Upper lobe of right lung (tissue), 1 donor: ENCODE results near the gene SLC15A5. TPM values are rescaled to one million over a fixed set of nuclear protein-coding genes. Genes with fewer than 3 reads are reported as not detected.
A peak's percentile ranks its signal among the peaks of the same experiment; 100 is the strongest.

Experiments used
- ATAC-seq: fragments of 200-7000 bp; cut with Tn5 transposase; one replicate; pipeline ENCODE4 v1.9.1; 2020; ENCODE audit warnings: mild to moderate bottlenecking, moderate library complexity
- DNase-seq: peaks from one replicate; pipeline ENCODE4 v3.0.0-alpha.2; 2020
- H3K27ac ChIP-seq: fragments of 200-600 bp; one replicate; pipeline ENCODE4 v1.8.0; 2022
- H3K27me3 ChIP-seq: fragments of 200-600 bp; one replicate; pipeline ENCODE4 v1.8.0; 2022; ENCODE audit warnings: mild to moderate bottlenecking
- H3K36me3 ChIP-seq: fragments of 200-600 bp; one replicate; pipeline ENCODE4 v1.8.0; 2022
- H3K4me1 ChIP-seq: fragments of 200-600 bp; one replicate; pipeline ENCODE4 v1.8.0; 2022
- H3K4me3 ChIP-seq: fragments of 200-600 bp; one replicate; pipeline ENCODE4 v1.8.0; 2022; ENCODE audit warnings: mild to moderate bottlenecking
- H3K9me3 ChIP-seq: fragments of 200-600 bp; one replicate; pipeline ENCODE4 v1.8.0; 2022
- intact Hi-C: fragments of 100-400 bp; cut with DNase I; formaldehyde crosslinking; loops from one replicate; pipeline ENCODE4 v1.11.0; 2022
- total RNA-seq: library from RNA; stranded (reverse); fragmentation: NEBNext Ultra II Directional; extraction: Animal tissue kit (Norgen Biotek cat#: 25700); gene quantifications from one replicate; pipeline ENCODE4 v1.2.1, GENCODE V29; 2021
- TF ChIP-seq, protein P1 (sequence below): fragments of 200-600 bp; IDR thresholded peaks from one replicate; pipeline ENCODE4 v1.8.0; 2022; ENCODE audit warnings: antibody characterized with exemption
- donor health status: DM: no; HTN: yes; CAD: no; lungs with severe emphysema.

SLC15A5 gene
- total RNA-seq, 1 donor from 2014 or later = not detected

DNA sequence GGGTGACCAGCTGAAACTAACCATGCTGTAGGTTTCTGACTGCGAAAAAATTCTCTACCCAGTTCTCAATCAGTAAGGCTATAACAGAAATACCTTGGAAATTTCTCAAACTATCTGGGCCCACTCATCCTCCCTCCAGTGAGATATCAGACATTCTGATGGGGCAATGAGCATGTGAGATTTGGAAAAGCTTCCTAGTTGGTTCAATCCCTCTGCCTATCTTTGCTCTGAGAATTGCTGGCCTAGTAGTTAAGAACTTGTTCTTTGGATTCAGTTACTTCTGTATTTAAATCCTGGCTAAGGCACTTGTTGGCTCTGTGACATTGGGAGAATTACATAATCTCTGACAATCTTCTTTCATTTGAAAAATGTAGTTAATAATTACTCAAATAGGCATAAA lies 119.4 kb downstream of the SLC15A5 start:
- no peaks in the 10 kb centered on the region for H3K9me3 ChIP-seq
- H3K4me3 ChIP-seq = no peak overlapping the region
- no peaks in the 10 kb centered on the region for H3K4me1 ChIP-seq
- ATAC-seq = no peak
- intact Hi-C loops = no loop called here
- H3K27ac ChIP-seq = no peak overlapping the region
- DNase-seq = no peak
- TF ChIP-seq, protein P1, sequence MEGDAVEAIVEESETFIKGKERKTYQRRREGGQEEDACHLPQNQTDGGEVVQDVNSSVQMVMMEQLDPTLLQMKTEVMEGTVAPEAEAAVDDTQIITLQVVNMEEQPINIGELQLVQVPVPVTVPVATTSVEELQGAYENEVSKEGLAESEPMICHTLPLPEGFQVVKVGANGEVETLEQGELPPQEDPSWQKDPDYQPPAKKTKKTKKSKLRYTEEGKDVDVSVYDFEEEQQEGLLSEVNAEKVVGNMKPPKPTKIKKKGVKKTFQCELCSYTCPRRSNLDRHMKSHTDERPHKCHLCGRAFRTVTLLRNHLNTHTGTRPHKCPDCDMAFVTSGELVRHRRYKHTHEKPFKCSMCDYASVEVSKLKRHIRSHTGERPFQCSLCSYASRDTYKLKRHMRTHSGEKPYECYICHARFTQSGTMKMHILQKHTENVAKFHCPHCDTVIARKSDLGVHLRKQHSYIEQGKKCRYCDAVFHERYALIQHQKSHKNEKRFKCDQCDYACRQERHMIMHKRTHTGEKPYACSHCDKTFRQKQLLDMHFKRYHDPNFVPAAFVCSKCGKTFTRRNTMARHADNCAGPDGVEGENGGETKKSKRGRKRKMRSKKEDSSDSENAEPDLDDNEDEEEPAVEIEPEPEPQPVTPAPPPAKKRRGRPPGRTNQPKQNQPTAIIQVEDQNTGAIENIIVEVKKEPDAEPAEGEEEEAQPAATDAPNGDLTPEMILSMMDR = no peak
- no peaks in the 10 kb centered on the region for H3K27me3 ChIP-seq
- no peaks in the 10 kb centered on the region for H3K36me3 ChIP-seq

GRCh38 chr12:16155938-16156337 lies 121.5 kb downstream of the SLC15A5 start:
- Histone ChIP-seq H3K27ac (no peak overlapping the region), H3K4me1 (no peaks in the 10 kb centered on the region), H3K27me3 (no peaks in the 10 kb centered on the region), H3K36me3 (no peaks in the 10 kb centered on the region), H3K9me3 (no peaks in the 10 kb centered on the region), H3K4me3 (no peak overlapping the region)
- DNase-seq = no peak
- intact Hi-C loops = no loop called here
- TF ChIP-seq, protein P1 = no peak
- peak; percentile 50 for ATAC-seq

- no peaks in the 10 kb centered on the region for H3K4me1 ChIP-seq
- intact Hi-C loops = no loop called here
- ATAC-seq (no peak), DNase-seq (no peak)
- no peak overlapping the region for H3K27ac ChIP-seq
- H3K36me3 ChIP-seq = no peaks in the 10 kb centered on the region
- H3K27me3 ChIP-seq = no peaks in the 10 kb centered on the region
- H3K9me3 ChIP-seq = no peaks in the 10 kb centered on the region
- TF ChIP-seq, protein P1 = no peak
- H3K4me3 ChIP-seq = no peak overlapping the region
These were observed 122.5 kb downstream of the SLC15A5 start for GRCh38 chr12:16154990-16155389.

DNA sequence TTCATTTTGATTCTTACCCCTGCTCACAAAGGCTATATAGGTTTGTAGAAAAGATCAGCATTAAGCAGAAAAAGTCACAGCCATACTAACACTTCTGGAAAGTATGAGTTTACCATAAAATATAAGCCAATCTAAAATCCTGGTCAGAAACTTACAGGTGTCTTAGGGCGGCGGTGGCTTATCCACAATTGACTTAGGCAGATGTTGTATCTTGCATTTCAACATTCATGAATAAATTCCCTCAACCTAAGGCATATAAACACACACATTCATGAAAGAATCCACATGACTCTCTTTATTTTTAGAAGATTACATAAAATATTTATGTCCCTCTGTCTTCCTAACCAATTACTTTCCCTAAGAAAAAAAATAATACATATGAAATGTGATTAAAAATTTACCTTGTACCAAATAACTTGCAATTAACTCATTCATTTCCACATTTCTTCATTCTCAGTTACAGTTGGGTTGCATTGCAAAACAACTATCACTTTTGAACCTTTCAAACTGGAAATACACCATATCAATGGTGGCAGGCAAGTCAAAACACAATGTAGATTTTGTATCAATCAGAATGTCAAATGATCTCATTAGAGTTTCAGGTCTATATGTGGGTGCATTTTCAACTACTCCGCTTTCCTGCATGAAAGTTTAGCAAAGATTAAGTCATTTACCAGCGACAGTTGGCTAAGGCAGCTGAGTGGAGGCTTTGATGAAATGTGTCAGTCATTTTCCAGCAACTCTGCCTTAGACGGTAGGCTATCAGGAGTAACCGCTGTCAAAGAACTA lies 124.4 kb downstream of the SLC15A5 start:
- DNase-seq = no peak

GRCh38 chr12:16150276-16150675 lies 127.2 kb downstream of the SLC15A5 start:
- Histone ChIP-seq H3K36me3 (no peaks in the 10 kb centered on the region), H3K4me1 (no peaks in the 10 kb centered on the region), H3K27me3 (no peaks in the 10 kb centered on the region), H3K9me3 (no peaks in the 10 kb centered on the region), H3K4me3 (no peak overlapping the region), H3K27ac (no peak overlapping the region)
- intact Hi-C loops = no loop called here
- no peak for DNase-seq
- TF ChIP-seq, protein P1 = no peak
- ATAC-seq = no peak

More for the DNA sequence above, 124.4 kb downstream of the SLC15A5 start:
- intact Hi-C loops = no loop called here
- Histone ChIP-seq H3K27ac (no peak overlapping the region), H3K27me3 (no peaks in the 10 kb centered on the region), H3K9me3 (no peaks in the 10 kb centered on the region), H3K4me1 (no peaks in the 10 kb centered on the region), H3K36me3 (no peaks in the 10 kb centered on the region), H3K4me3 (no peak overlapping the region)
- no peak for ATAC-seq
- TF ChIP-seq, protein P1 = no peak
